Uterus (tissue), 2 donors: ENCODE measurements around the gene CDH13.

Source experiments
- CTCF ChIP-seq, 4 experiments: fragments of 200-600 bp in 2 of 4; fragments of 450-650 bp in 2 of 4; sonication (generic) in 2 of 4; IDR thresholded peaks; one replicate each; pipeline ENCODE4 v1.5.1; 2016 to 2019; ENCODE audit warnings: antibody characterized with exemption in 4 of 4, mild to moderate bottlenecking in 2 of 4, moderate library complexity in 1 of 4
- POLR2A ChIP-seq, 2 donors: fragments of 450-650 bp; IDR thresholded peaks; one replicate each; pipeline ENCODE4 v1.6.1; 2016; ENCODE audit warnings: antibody characterized with exemption in 2 of 2, mild to moderate bottlenecking in 1 of 2, moderate library complexity in 1 of 2

GRCh38 chr16:82980810-82981209, 354.0 kb downstream of the CDH13 start:
- no peak for TF ChIP-seq CTCF (IDR thresholded peaks at IDR 0.05)
- TF ChIP-seq POLR2A (IDR thresholded peaks at IDR 0.05), result no peak
